GM23248 (cell line): ENCODE data around the gene RAPGEF3. TPM values are rescaled to one million over a fixed set of nuclear protein-coding genes. Genes with fewer than 3 reads are reported as not detected.

Experiments
- DNase-seq: peaks from one replicate; pipeline ENCODE4 v3.0.0-alpha.2; 2015
- H2AFZ ChIP-seq: fragments of 200-600 bp; sonication (generic); 2 replicates; pipeline ENCODE4 v1.6.1; 2016; ENCODE audit warnings: antibody characterized with exemption
- H3F3A ChIP-seq: fragments of 200-600 bp; sonication (generic); 2 replicates; pipeline ENCODE4 v1.6.1; 2016; ENCODE audit warnings: mild to moderate bottlenecking, antibody characterized with exemption, mixed run types; ENCODE audit not compliant: insufficient read depth
- H3K27ac ChIP-seq: fragments of 200-600 bp; sonication (generic); 2 replicates; pipeline ENCODE4 v1.5.1; 2016; ENCODE audit warnings: mild to moderate bottlenecking
- H3K27me3 ChIP-seq: fragments of 200-600 bp; sonication (generic); replicated peaks from 2 replicates; pipeline ENCODE4 v1.6.1; 2016; ENCODE audit warnings: mild to moderate bottlenecking; ENCODE audit not compliant: insufficient read depth
- H3K36me3 ChIP-seq: fragments of 200-600 bp; sonication (generic); 2 replicates; pipeline ENCODE4 v1.6.1; 2016; ENCODE audit warnings: low read depth, mild to moderate bottlenecking
- H3K4me1 ChIP-seq: fragments of 200-600 bp; sonication (generic); 2 replicates; pipeline ENCODE4 v1.6.1; 2016; ENCODE audit warnings: mild to moderate bottlenecking; ENCODE audit not compliant: insufficient read depth
- H3K4me2 ChIP-seq: fragments of 200-600 bp; sonication (generic); one replicate; pipeline ENCODE4 v1.6.1; 2016; ENCODE audit warnings: mild to moderate bottlenecking; ENCODE audit not compliant: unreplicated experiment
- H3K4me3 ChIP-seq: fragments of 200-600 bp; sonication (generic); 2 replicates; pipeline ENCODE4 v1.5.1; 2016; ENCODE audit warnings: mild to moderate bottlenecking
- H3K79me2 ChIP-seq: fragments of 200-600 bp; sonication (generic); 2 replicates; pipeline ENCODE4 v1.6.1; 2016; ENCODE audit warnings: mild to moderate bottlenecking; ENCODE audit not compliant: insufficient read depth
- H3K9ac ChIP-seq: fragments of 200-600 bp; sonication (generic); 2 replicates; pipeline ENCODE4 v1.6.1; 2016; ENCODE audit warnings: mild to moderate bottlenecking
- H3K9me2 ChIP-seq: fragments of 200-600 bp; sonication (generic); 2 replicates; pipeline ENCODE4 v1.6.1; 2016; ENCODE audit warnings: mixed run types, mild to moderate bottlenecking, moderate library complexity; ENCODE audit not compliant: insufficient read depth
- H3K9me3 ChIP-seq: fragments of 200-600 bp; sonication (generic); one replicate; pipeline ENCODE4 v1.6.1; 2017; ENCODE audit warnings: low read depth
- H4K20me1 ChIP-seq: fragments of 200-600 bp; sonication (generic); 2 replicates; pipeline ENCODE4 v1.6.0; 2016; ENCODE audit not compliant: insufficient read depth
- EZH2 ChIP-seq: fragments of 200-600 bp; sonication (generic); IDR thresholded peaks from 2 replicates; pipeline ENCODE4 v1.6.1; 2018; ENCODE audit warnings: antibody characterized with exemption, mild to moderate bottlenecking; ENCODE audit not compliant: insufficient read depth, poor library complexity, severe bottlenecking
- EZH2phosphoT487 ChIP-seq: fragments of 200-600 bp; sonication (generic); IDR thresholded peaks from 2 replicates; pipeline ENCODE4 v1.6.1; 2018; ENCODE audit warnings: antibody characterized with exemption, moderate library complexity, mild to moderate bottlenecking, low read depth; ENCODE audit not compliant: insufficient read depth
- WGBS, 2 experiments: methylation state at CpG; one replicate each; pipeline ENCODE4 v1.1.6; 2015 to 2017; ENCODE audit warnings: low lambda C conversion rate in 2 of 2, low coverage in 1 of 2; ENCODE audit errors: missing lambda C conversion rate in 2 of 2; 5-methylcytosine and 5-hydroxymethylcytosine counted together
- in situ Hi-C: fragments of 300-500 bp; cut with MboI; formaldehyde crosslinking; loops from 2 replicates; pipeline ENCODE4 v1.15.0; 2020
- polyA plus RNA-seq: library from polyadenylated mRNA; unstranded; fragments of >200 nt; fragmentation: Nextera tagmentation; extraction: Ambion mirVana; gene quantifications from 2 replicates; pipeline ENCODE4 v1.2.1, GENCODE V29; 2016
- total RNA-seq: library from RNA; depleted of rRNA; stranded (reverse); fragments of >200 nt; shearing (Covaris generic); gene quantifications from 2 replicates; pipeline ENCODE4 v1.2.3, GENCODE V29; 2014

The RAPGEF3 gene
- total and polyA plus RNA-seq, 2 experiments from 2014 or later, result 1.4 to 3.7 TPM

- Histone ChIP-seq H3K36me3 (peaks cover 77% of the 10 kb centered on the region), H3K4me3 (no peak overlapping the region), H2AFZ (no peak overlapping the region), H3K9me2 (no peaks in the 10 kb centered on the region), H3K79me2 (peaks cover 21% of the 10 kb centered on the region; the same call in 1 of the 2 replicates), H3K27ac (no peak overlapping the region), H3K27me3 (no peaks in the 10 kb centered on the region), H3F3A (peaks cover 43% of the 10 kb centered on the region), H3K9me3 (no peaks in the 10 kb centered on the region), H3K4me1 (no peaks in the 10 kb centered on the region), H3K4me2 (no peak overlapping the region), H3K9ac (no peak overlapping the region), H4K20me1 (no peaks in the 10 kb centered on the region)
- TF ChIP-seq EZH2phosphoT487 (no peak), EZH2 (no peak)
- 86 to 89% methylated on average over 10 of the region's 10 CpGs for WGBS, 2 experiments
- in situ Hi-C loops, result loop anchor here (10.0 kb wide), 1 partner anchor 48 kb away; no protein-coding TSS in a partner anchor
- DNase-seq, result no peak
Measured at GRCh38 chr12:47786662-47787280, 28.1 kb upstream of the RAPGEF3 start.

GRCh38 chr12:47785887-47786661 is 27.4 kb upstream of the RAPGEF3 start:
- WGBS, 2 experiments, result 72 to 76% methylated on average over 11 of the region's 11 CpGs
- no peak for DNase-seq
- H3K27ac ChIP-seq, result 0 out of 2 replicates have a peak overlapping the region, but pooled peaks have one; percentile 2
- in situ Hi-C loops, result loop anchor here (10.0 kb wide), 1 partner anchor 49 kb away; no protein-coding TSS in a partner anchor
- H3K79me2 ChIP-seq, result peaks cover 17% of the 10 kb centered on the region; the same call in 1 of the 2 replicates
- no peaks in the 10 kb centered on the region for H3K9me3 ChIP-seq
- no peak overlapping the region for H2AFZ ChIP-seq
- no peak overlapping the region for H3K4me2 ChIP-seq
- no peaks in the 10 kb centered on the region for H3K4me1 ChIP-seq
- TF ChIP-seq EZH2phosphoT487 (no peak), EZH2 (no peak)
- H3K9ac ChIP-seq, result no peak overlapping the region
- H4K20me1 ChIP-seq, result no peaks in the 10 kb centered on the region
- H3K4me3 ChIP-seq, result no peak overlapping the region
- peaks cover 50% of the 10 kb centered on the region for H3F3A ChIP-seq
- no peaks in the 10 kb centered on the region for H3K27me3 ChIP-seq
- no peaks in the 10 kb centered on the region for H3K9me2 ChIP-seq
- H3K36me3 ChIP-seq, result peaks cover 74% of the 10 kb centered on the region

- WGBS, 2 experiments, result 87 to 94% methylated on average over 14 to 15 of the region's 15 CpGs
- H3K9me2 ChIP-seq, result no peaks in the 10 kb centered on the region
- H3K4me3 ChIP-seq, result no peak overlapping the region
- H3K4me1 ChIP-seq, result no peaks in the 10 kb centered on the region
- no peak overlapping the region for H2AFZ ChIP-seq
- no peak overlapping the region for H3K27ac ChIP-seq
- no peak overlapping the region for H3K9ac ChIP-seq
- H3F3A ChIP-seq, result peaks cover 58% of the 10 kb centered on the region
- in situ Hi-C loops, result loop anchor here (10.0 kb wide), 1 partner anchor 50 kb away; no protein-coding TSS in a partner anchor
- no peaks in the 10 kb centered on the region for H3K27me3 ChIP-seq
- DNase-seq, result no peak
- no peaks in the 10 kb centered on the region for H4K20me1 ChIP-seq
- no peak overlapping the region for H3K4me2 ChIP-seq
- H3K9me3 ChIP-seq, result no peaks in the 10 kb centered on the region
- peaks cover 69% of the 10 kb centered on the region for H3K36me3 ChIP-seq
- H3K79me2 ChIP-seq, result peaks cover 9% of the 10 kb centered on the region; the same call in 1 of the 2 replicates
- no peak for TF ChIP-seq EZH2phosphoT487
- TF ChIP-seq EZH2, result no peak
Measured at GRCh38 chr12:47785036-47785886, 26.6 kb upstream of the RAPGEF3 start.
